ENCODE measurements around the gene XRCC5.
"Not testable (repeated sequence)": the region's sequence is repeated elsewhere in the genome, so short reads cannot be mapped to it uniquely, and the experiment has no call there.

XRCC5 gene

GRCh38 chr2:216119986-216120385, 10.8 kb downstream of the XRCC5 start:
- no peak for DNase-seq

GRCh38 chr2:216121255-216121654, 12.1 kb downstream of the XRCC5 start:
- DNase-seq = no peak

DNA sequence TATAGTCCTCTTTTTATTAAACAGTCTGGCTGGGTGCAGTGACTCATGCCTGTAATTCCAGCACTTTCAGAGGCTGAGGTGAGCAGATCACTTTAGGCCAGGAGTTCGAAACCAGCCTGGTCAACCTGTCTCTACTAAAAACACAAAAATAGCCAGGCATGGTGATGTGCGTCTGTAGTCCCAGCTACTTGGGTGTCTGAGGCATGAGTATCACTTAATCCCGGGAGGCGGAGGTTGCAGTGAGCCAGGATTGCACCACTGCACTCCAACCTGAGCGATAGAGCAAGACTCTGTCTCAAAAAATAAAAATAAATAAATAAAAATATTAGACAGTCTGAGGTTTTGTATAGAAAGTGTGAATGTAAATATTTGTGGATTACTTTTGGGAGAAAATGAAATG, 17.8 kb downstream of the XRCC5 start:
- no peak for DNase-seq

DNA sequence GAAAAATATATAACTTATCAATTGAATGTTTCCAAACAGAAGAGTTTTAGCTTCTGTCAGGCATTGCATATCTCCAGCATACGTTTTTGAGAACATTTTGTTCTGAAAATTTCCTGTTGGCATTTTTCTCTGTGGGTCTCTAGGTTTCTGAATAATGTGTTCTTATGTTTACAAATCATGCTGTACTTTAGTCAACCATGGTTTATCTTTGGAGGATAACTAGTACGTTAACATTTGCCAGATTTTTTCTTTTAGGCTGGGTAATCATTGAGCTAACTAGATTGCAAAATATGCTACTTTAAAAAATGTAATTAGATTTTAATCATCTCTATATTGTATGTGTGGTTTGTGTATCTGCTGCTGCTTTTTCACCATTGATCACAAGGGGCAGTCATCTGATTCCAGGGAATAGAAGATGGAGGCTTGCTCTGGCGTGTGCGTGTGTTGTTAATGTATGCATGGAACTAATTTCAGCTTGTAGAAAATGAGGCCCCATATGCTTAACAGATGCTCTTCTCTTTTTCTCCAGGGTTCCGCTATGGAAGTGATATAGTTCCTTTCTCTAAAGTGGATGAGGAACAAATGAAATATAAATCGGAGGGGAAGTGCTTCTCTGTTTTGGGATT, 21.3 kb downstream of the XRCC5 start:
- no peak for DNase-seq

GRCh38 chr2:216131175-216131926, 22.2 kb downstream of the XRCC5 start:
- DNase-seq = no peak

GRCh38 chr2:216132585-216132984, 23.4 kb downstream of the XRCC5 start:
- DNase-seq = no peak

- no peak for DNase-seq
Observed at GRCh38 chr2:216133397-216133796, 24.2 kb downstream of the XRCC5 start.

DNA sequence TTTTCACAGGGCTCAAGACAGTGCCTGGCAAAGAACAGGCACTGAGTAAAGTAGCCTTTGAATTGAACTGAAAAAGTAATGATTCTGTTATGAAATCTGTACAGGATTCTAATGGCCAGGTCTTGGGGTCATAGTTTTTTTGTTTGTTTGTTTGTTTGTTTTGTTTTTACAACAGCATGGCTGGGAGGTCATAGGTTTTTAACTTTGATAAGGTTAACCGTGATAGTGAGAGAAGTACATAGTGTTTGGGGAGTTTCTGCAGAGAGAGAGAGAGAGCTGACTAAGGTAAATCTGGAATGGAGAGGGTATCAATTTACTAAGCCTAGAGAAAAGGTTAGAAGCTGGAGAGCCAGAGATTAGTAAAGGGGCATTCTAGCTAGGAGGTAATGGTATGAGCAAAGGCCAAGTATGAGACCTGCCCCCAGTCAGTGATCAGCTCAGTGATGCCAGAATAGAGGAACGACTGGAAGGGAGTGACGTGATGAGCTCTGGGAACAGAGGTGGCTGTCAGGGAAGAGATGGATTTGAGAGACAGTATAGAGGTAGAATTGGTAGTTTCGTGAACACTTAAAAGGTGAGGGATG, 25.9 kb downstream of the XRCC5 start:
- no peak for DNase-seq

- peak in 1 of 2 experiments; percentile 28 for DNase-seq
Observed at GRCh38 chr2:216139884-216140283, 30.7 kb downstream of the XRCC5 start.

DNA sequence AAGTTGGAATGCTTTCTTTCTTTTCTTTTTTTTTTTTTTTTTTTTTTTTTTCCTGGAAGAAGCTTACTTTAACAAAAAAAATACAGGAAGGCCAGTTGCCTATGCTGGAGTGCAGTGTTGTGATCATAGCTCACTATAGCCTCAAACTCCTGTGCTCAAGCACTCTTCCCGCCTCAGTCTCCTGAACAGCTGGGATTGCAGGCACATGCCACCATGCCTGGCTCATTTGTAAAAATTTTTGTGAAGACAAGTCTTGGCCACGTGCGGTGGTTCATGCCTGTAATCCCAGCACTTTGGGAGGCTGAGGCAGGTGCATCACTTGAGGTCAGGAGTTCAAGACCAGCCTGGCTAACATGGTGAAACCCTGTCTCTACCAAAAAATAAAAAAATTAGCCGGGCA, 32.4 kb downstream of the XRCC5 start:
- not testable (repeated sequence) for DNase-seq

- DNase-seq = no peak
Observed at GRCh38 chr2:216142540-216142939, 33.4 kb downstream of the XRCC5 start.

DNA sequence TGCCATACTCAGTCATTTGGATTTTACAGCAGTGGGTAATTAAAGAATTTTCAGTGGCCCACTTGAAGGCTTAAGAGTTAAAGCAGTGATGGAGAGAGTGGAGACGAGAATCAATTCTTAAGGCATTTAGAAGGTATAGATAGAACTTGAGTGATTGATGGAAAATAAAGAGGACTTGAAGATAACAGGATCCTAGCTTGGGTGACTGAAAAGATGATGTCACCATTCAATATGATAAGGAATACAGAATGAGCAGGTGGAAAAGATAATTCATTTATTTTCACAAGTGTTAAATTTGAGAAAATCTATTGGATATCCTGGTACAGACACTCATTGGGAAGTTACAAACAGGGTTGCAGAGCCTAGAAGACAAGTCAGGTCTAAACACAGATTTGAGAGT, 35.2 kb downstream of the XRCC5 start:
- DNase-seq = no peak

DNA sequence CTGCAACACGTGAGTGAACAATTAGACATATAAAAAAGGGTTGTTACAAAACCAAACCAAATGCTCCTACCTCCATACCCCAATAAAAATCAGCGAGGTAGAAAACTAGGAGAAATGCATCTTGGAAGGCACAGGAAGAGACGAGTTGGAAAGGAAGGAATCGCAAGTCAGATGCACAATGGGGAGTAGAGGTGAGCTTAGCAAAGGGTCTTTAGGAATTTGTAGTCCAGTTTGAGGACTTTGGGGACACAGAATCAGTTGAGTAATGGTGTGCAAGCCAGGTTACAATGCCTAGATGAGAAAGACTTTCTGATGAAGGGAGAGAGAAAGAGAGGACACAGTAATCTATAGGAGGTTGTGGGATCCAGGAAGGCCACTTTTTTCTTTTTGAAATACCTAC, 35.7 kb downstream of the XRCC5 start:
- DNase-seq = no peak

GRCh38 chr2:216146573-216146972, 37.4 kb downstream of the XRCC5 start:
- no peak for DNase-seq

DNA sequence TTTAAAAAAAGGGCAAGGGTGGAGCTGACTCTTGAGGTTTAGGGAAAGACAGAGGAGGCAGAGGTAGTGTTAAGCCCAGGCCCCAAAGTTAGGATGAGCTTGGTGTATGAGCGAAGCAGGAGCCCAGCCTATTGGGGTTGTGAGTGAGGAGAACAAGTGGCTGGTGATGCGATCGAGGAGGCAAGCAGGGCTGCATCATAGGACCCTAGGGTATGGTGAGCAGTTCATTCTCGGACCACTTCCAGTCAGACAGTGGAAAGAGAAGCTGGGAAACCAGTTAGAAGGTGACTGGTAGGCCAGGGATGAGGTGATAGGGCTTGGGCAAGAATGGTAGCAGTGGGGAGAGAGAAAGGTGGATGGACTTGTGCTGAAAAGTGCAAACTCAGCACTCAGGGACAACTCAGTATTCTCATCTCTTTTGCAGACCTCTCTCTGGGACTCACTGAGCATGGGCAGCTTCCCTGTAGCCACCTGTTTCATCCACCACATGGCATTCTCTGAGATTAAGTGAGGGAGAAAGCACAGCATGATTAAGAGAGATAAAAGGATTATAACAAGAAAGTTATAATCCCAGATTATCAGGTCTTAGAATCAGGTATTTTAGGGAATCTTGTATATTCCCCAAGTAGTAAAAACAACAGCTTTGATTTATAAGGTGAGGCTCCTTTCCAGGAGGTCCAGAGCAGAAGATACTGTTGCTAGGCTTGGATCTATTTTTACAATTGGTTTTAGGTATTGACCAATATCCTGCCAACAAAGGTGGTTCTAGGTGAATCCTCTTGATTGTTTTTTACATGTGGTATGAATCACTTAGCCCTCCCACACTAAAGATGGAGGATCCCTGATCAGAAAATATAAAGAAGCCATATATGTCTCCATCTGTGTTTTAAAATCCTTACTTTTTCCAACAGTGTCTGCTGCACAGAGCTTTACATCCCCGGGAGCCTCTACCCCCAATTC, 38.3 kb downstream of the XRCC5 start:
- no peak for DNase-seq

DNA sequence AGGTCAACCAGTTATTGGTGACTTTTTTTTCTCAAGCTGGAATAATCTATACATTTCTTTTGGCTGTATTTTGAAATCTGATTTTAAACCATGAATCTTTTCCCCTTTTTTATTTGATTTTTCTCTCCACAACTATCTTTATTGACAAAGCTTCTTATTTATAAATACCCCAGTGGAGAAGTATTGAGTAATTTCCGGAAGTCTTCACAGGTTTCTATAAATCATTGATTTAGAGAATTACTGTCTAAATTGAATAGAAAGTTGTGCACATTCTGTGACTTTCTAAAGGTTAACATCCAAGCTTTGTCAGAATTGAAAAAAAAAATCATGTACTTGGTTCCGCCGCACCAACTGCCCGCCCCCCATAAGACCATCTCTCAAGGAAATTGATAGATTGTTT, 39.8 kb downstream of the XRCC5 start:
- no peak for DNase-seq

DNA sequence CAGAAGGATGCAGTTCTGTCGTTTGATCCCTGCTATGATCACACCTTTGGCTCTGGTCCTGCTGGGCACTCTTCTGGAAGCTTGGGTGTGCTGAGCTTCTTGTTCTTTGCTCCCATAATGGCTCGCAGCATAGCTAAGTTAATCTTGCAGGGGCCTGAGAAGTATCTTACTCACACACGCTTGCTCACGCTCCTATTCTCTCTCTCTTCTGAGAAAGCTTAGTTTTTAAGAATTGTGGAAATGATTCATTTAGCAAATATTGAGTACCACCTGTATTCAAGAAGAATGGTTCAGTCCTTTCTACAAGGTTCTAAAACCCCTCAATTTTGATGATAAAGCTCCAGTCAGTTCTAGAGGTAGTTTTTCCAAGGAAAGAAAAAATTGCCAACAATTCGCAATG, 40.6 kb downstream of the XRCC5 start:
- DNase-seq = no peak

- no peak for DNase-seq
Observed at GRCh38 chr2:216151313-216152025, 42.3 kb downstream of the XRCC5 start.

GRCh38 chr2:216155954-216156353, 46.8 kb downstream of the XRCC5 start:
- DNase-seq = no peak

DNA sequence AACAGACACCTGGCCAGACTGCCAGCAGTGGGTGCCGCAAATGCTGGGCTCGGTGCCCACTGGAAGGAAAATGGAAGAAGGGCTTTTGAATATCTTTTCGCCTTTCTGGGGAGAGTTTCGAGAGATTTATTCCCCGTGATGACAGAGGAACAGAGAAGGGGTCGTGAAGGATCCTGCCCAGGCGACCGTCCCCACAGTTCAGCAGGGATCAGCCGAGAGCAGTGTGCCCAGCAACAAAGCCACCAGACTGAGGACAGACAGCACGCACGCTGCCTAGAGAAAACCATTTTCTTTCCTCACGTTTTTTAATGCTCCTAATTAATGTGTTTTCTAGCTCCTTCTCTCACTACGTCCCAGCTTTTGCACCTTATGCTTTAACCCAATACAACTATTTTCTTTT, 47.7 kb downstream of the XRCC5 start:
- no peak for DNase-seq

- DNase-seq = no peak
Observed at GRCh38 chr2:216159144-216159543, 50.0 kb downstream of the XRCC5 start.

GRCh38 chr2:216159646-216160045, 50.5 kb downstream of the XRCC5 start:
- no peak for DNase-seq

GRCh38 chr2:216160786-216161185, 51.6 kb downstream of the XRCC5 start:
- DNase-seq = no peak

Data from SHP77 (cell line).